ENCODE data around the gene TENT4A.

Gene TENT4A

GRCh38 chr5:6729386-6730310 lies 16.4 kb downstream of the TENT4A start:
- H3K4me3 ChIP-seq: no peak overlapping the region
- no peak for TF ChIP-seq Cebpa-rat (IDR thresholded peaks at IDR 0.05)
- H3K9me3 ChIP-seq (replicated peaks in 1 of 11): no peaks in the 10 kb centered on the region
- peak overlapping the region; percentile 67 to 98 (median 83) for H3K4me2 ChIP-seq
- H3K27ac ChIP-seq: peak overlapping the region in 7 of 11 experiments; percentile 10 to 64 (median 26); a peak in 7 of 22 replicates
- peaks cover 10 to 36% (median 23%) of the 10 kb centered on the region in 11 experiments; a peak in 18 of 22 replicates for H3K36me3 ChIP-seq
- H3K4me1 ChIP-seq: peaks cover 95 to 100% (median 100%) of the 10 kb centered on the region in 10 experiments
- H4K20me1 ChIP-seq: peaks cover 93 to 100% (median 99%) of the 10 kb centered on the region in 11 experiments
- H3K9ac ChIP-seq: peak overlapping the region in 8 of 11 experiments; percentile 6 to 50 (median 40); a peak in 9 of 22 replicates
- no peaks in the 10 kb centered on the region for H3K27me3 ChIP-seq

DNA sequence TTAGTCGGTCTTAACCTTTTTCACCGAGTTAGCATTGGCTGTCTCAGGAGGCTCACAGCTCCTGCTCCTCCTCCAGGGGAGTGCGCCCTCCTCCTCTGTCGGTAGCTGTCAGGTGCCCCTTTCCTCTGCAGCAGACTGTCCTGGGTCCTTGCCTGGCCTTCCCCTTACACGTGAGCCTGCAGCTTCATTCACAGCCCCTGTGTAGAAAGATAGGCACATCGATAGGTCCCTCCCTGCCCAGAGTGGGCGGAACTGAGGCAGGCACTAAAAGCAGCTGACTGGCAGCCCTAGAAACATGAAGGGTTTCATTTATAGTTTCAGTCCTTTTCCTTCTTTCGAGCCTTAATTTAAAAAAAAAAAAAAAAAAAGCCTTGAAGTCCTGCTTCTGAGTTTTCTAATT lies 17.2 kb downstream of the TENT4A start:
- no peak for TF ChIP-seq Cebpa-rat (IDR thresholded peaks at IDR 0.05)
- Histone ChIP-seq H3K9ac (peak overlapping the region in 3 of 11 experiments; percentile 6 to 49 (median 10); a peak in 1 of 22 replicates), H3K4me2 (peak overlapping the region; percentile 67 to 98 (median 83)), H3K4me1 (peaks cover 97 to 100% (median 100%) of the 10 kb centered on the region in 10 experiments), H4K20me1 (peaks cover 93 to 100% (median 99%) of the 10 kb centered on the region in 11 experiments), H3K27ac (no peak overlapping the region), H3K4me3 (no peak overlapping the region), H3K27me3 (no peaks in the 10 kb centered on the region), H3K36me3 (peaks cover 8 to 34% (median 18%) of the 10 kb centered on the region in 11 experiments; a peak in 17 of 22 replicates), H3K9me3 (replicated peaks in 1 of 11) (no peaks in the 10 kb centered on the region)

- H3K4me2 ChIP-seq: peak overlapping the region; percentile 67 to 98 (median 85); a peak in 14 of 22 replicates
- H3K4me1 ChIP-seq: peaks cover 96 to 100% (median 100%) of the 10 kb centered on the region in 10 experiments
- H3K27ac ChIP-seq: no peak overlapping the region
- H3K9me3 ChIP-seq (replicated peaks in 1 of 11): no peaks in the 10 kb centered on the region
- no peak overlapping the region for H3K4me3 ChIP-seq
- no peak for TF ChIP-seq Cebpa-rat (IDR thresholded peaks at IDR 0.05)
- peaks cover 89 to 100% (median 99%) of the 10 kb centered on the region in 11 experiments for H4K20me1 ChIP-seq
- no peak overlapping the region for H3K9ac ChIP-seq
- peaks cover 7 to 34% (median 16%) of the 10 kb centered on the region in 11 experiments; a peak in 16 of 22 replicates for H3K36me3 ChIP-seq
- no peaks in the 10 kb centered on the region for H3K27me3 ChIP-seq
These were observed 17.6 kb downstream of the TENT4A start for GRCh38 chr5:6730807-6731206.

GRCh38 chr5:6731465-6732237 lies 18.4 kb downstream of the TENT4A start:
- Histone ChIP-seq H3K9me3 (replicated peaks in 1 of 11) (no peaks in the 10 kb centered on the region), H3K4me2 (peak overlapping the region; percentile 65 to 94 (median 86)), H3K27me3 (no peaks in the 10 kb centered on the region), H3K4me1 (peaks cover 92 to 100% (median 96%) of the 10 kb centered on the region in 10 experiments), H3K9ac (peak overlapping the region in 7 of 11 experiments; percentile 15 to 63 (median 59); a peak in 11 of 22 replicates), H3K36me3 (peaks cover 0 to 43% (median 22%) of the 10 kb centered on the region in 11 experiments; a peak in 15 of 22 replicates), H3K27ac (peak overlapping the region in 9 of 11 experiments; percentile 1 to 68 (median 55); a peak in 13 of 22 replicates), H4K20me1 (peaks cover 89 to 100% (median 99%) of the 10 kb centered on the region in 11 experiments), H3K4me3 (peak overlapping the region in 2 of 10 experiments; percentile 30 to 40; a peak in 2 of 20 replicates)
- no peak for TF ChIP-seq Cebpa-rat (IDR thresholded peaks at IDR 0.05)

GRCh38 chr5:6732634-6733410 lies 19.6 kb downstream of the TENT4A start:
- Histone ChIP-seq H3K4me1 (peaks cover 80 to 100% (median 94%) of the 10 kb centered on the region in 10 experiments), H3K27ac (peak overlapping the region; percentile 4 to 68 (median 54); a peak in 20 of 22 replicates), H3K36me3 (peaks cover 4 to 54% (median 33%) of the 10 kb centered on the region in 11 experiments; a peak in 21 of 22 replicates), H4K20me1 (peaks cover 86 to 100% (median 99%) of the 10 kb centered on the region in 11 experiments), H3K9ac (peak overlapping the region; percentile 5 to 63 (median 46); a peak in 17 of 22 replicates), H3K9me3 (replicated peaks in 1 of 11) (no peaks in the 10 kb centered on the region), H3K4me2 (peak overlapping the region; percentile 65 to 94 (median 86)), H3K4me3 (peak overlapping the region in 5 of 10 experiments; percentile 1 to 40 (median 26); a peak in 10 of 20 replicates), H3K27me3 (no peaks in the 10 kb centered on the region)
- no peak for TF ChIP-seq Cebpa-rat (IDR thresholded peaks at IDR 0.05)

GRCh38 chr5:6733411-6734242 lies 20.4 kb downstream of the TENT4A start:
- Histone ChIP-seq H3K27me3 (no peaks in the 10 kb centered on the region), H3K9me3 (replicated peaks in 1 of 11) (no peaks in the 10 kb centered on the region), H3K4me3 (peak overlapping the region in 3 of 10 experiments; percentile 26 to 40 (median 30); a peak in 5 of 20 replicates), H3K4me1 (peaks cover 72 to 96% (median 87%) of the 10 kb centered on the region in 10 experiments), H3K9ac (peak overlapping the region in 10 of 11 experiments; percentile 5 to 63 (median 49); a peak in 13 of 22 replicates), H3K27ac (peak overlapping the region; percentile 4 to 68 (median 54); a peak in 18 of 22 replicates), H3K36me3 (peaks cover 13 to 62% (median 41%) of the 10 kb centered on the region in 11 experiments), H3K4me2 (peak overlapping the region; percentile 65 to 94 (median 86)), H4K20me1 (peaks cover 79 to 100% (median 99%) of the 10 kb centered on the region in 11 experiments; a peak in 21 of 22 replicates)
- no peak for TF ChIP-seq Cebpa-rat (IDR thresholded peaks at IDR 0.05)

- Histone ChIP-seq H3K4me2 (peak overlapping the region; percentile 12 to 94 (median 77); a peak in 14 of 22 replicates), H3K9ac (no peak overlapping the region), H3K9me3 (replicated peaks in 1 of 11) (no peaks in the 10 kb centered on the region), H3K27me3 (no peaks in the 10 kb centered on the region), H3K4me1 (peaks cover 66 to 89% (median 82%) of the 10 kb centered on the region in 10 experiments), H3K27ac (no peak overlapping the region; a peak in 1 of 22 replicates), H4K20me1 (peaks cover 75 to 100% (median 97%) of the 10 kb centered on the region in 11 experiments; a peak in 21 of 22 replicates), H3K4me3 (no peak overlapping the region), H3K36me3 (peaks cover 19 to 69% (median 48%) of the 10 kb centered on the region in 11 experiments)
- no peak for TF ChIP-seq Cebpa-rat (IDR thresholded peaks at IDR 0.05)
These were observed 21.0 kb downstream of the TENT4A start for GRCh38 chr5:6734243-6734700.
